Endothelial cell of umbilical vein (primary cell): ENCODE results near the gene MYORG. TPM values are rescaled to one million over a fixed set of nuclear protein-coding genes. Genes with fewer than 3 reads are reported as not detected.
A peak's percentile ranks its signal among the peaks of the same experiment; 100 is the strongest.

Source experiments
- BruUV-seq: library from RNA; stranded (reverse); fragments of 400-500 nt; replicated peaks from 2 replicates; lab custom pipeline; 2021; lab: Mats Ljungman, UMichigan
- CTCF ChIA-PET: fragments of 300-600, 350-600 bp; sonication (Branson Sonifier 250); formaldehyde crosslinking; loops from one replicate; lab custom pipeline; 2021; ENCODE audit warnings: antibody characterized with exemption, inconsistent platforms; lab: Charles Lee
- POLR2A ChIA-PET: fragments of 300-600, 350-600 bp; sonication (Branson Sonifier 250); formaldehyde crosslinking; loops from one replicate; lab custom pipeline; 2021; ENCODE audit warnings: antibody characterized with exemption, inconsistent platforms; lab: Charles Lee
- DNase-seq: peaks from one replicate; pipeline ENCODE4 v3.0.0-alpha.2; 2011; ENCODE audit warnings: low read depth, low spot score
- FAIRE-seq: peaks from 2 replicates; lab custom pipeline; 2011; peaks lifted over from hg19 to GRCh38; lab: Jason Lieb, UNC
- H2AFZ ChIP-seq: 2 replicates; pipeline ENCODE4 v1.6.0; 2012; ENCODE audit warnings: low read depth, low read length, control low read depth, inconsistent platforms
- H3K27ac ChIP-seq: 2 replicates; pipeline ENCODE4 v1.5.1; 2011; ENCODE audit warnings: low read depth, mild to moderate bottlenecking, control low read depth, low read length, moderate library complexity; ENCODE audit not compliant: insufficient read depth
- H3K27me3 ChIP-seq, 2 experiments: 2 replicates each; pipeline versions ENCODE4 v1.6.0 to v1.6.1; 2011; ENCODE audit warnings: low read length in 2 of 2, mixed read lengths in 1 of 2; ENCODE audit not compliant: control insufficient read depth in 2 of 2, insufficient read depth in 2 of 2
- H3K36me3 ChIP-seq, 2 experiments: 2 replicates in 1 of 2; 3 replicates in 1 of 2; pipeline ENCODE4 v1.5.1; 2011; ENCODE audit warnings: low read length in 2 of 2, mild to moderate bottlenecking in 1 of 2, moderate library complexity in 1 of 2; ENCODE audit not compliant: control insufficient read depth in 2 of 2, insufficient read depth in 2 of 2; ENCODE audit errors: extremely low read depth in 1 of 2
- H3K4me1 ChIP-seq: 3 replicates; pipeline ENCODE4 v1.5.1; 2011; ENCODE audit warnings: mild to moderate bottlenecking, low read length; ENCODE audit not compliant: control insufficient read depth, insufficient read depth; ENCODE audit errors: extremely low read depth
- H3K4me2 ChIP-seq: 2 replicates; pipeline ENCODE4 v1.6.1; 2011; ENCODE audit warnings: low read length, control low read depth, mixed read lengths; ENCODE audit not compliant: insufficient read depth
- H3K4me3 ChIP-seq, 3 experiments: fragments of 200-600 bp in 1 of 3; sonication (generic), shearing (Covaris generic) in 1 of 3; replicated peaks in 1 of 3; 2 replicates each; pipeline ENCODE4 v1.5.1; 2011 to 2016; ENCODE audit warnings: control low read depth in 3 of 3, low read length in 3 of 3, mild to moderate bottlenecking in 2 of 3, inconsistent platforms in 1 of 3, low read depth in 1 of 3, moderate library complexity in 1 of 3; ENCODE audit not compliant: insufficient read depth in 1 of 3
- H3K79me2 ChIP-seq: 2 replicates; pipeline ENCODE4 v1.6.0; 2012; ENCODE audit warnings: low read length, inconsistent platforms; ENCODE audit not compliant: control insufficient read depth, insufficient read depth
- H3K9ac ChIP-seq: replicated peaks from 2 replicates; pipeline ENCODE3; 2011; ENCODE audit warnings: low read length, control low read depth; ENCODE audit not compliant: insufficient read depth; ENCODE audit errors: extremely low read depth
- H3K9me1 ChIP-seq: replicated peaks from 3 replicates; pipeline ENCODE4 v1.6.0; 2011; ENCODE audit warnings: mild to moderate bottlenecking, low read length; ENCODE audit not compliant: control insufficient read depth, insufficient read depth; ENCODE audit errors: extremely low read depth
- H3K9me3 ChIP-seq: replicated peaks from 2 replicates; pipeline ENCODE4 v1.5.1; 2012; ENCODE audit warnings: low read length, inconsistent platforms; ENCODE audit not compliant: control insufficient read depth, insufficient read depth
- H4K20me1 ChIP-seq: replicated peaks from 2 replicates; pipeline ENCODE3; 2011; ENCODE audit warnings: mild to moderate bottlenecking, low read length; ENCODE audit not compliant: control insufficient read depth, insufficient read depth; ENCODE audit errors: extremely low read depth
- EZH2 ChIP-seq: IDR thresholded peaks from 2 replicates; pipeline ENCODE4 v1.6.1; 2012; ENCODE audit warnings: borderline replicate concordance, low read depth, mild to moderate bottlenecking, moderate library complexity, low read length, inconsistent platforms; ENCODE audit not compliant: severe bottlenecking
- FOS ChIP-seq: IDR thresholded peaks from 2 replicates; pipeline ENCODE4 v1.6.1; 2011; ENCODE audit warnings: mild to moderate bottlenecking, low read length, moderate library complexity, borderline replicate concordance; ENCODE audit not compliant: insufficient read depth
- MYC ChIP-seq: IDR thresholded peaks from one replicate; pipeline ENCODE4 v1.6.1; 2011; ENCODE audit warnings: mild to moderate bottlenecking, low read depth, low read length
- POLR2A ChIP-seq: IDR thresholded peaks from 2 replicates; pipeline ENCODE4 v1.6.1; 2012; ENCODE audit warnings: low read depth, mild to moderate bottlenecking, control low read depth, low read length
- POLR2AphosphoS5 ChIP-seq: IDR thresholded peaks from 2 replicates; pipeline ENCODE4 v1.6.1; 2012; ENCODE audit warnings: low read depth, mild to moderate bottlenecking, control low read depth, low read length, moderate library complexity; ENCODE audit not compliant: insufficient read depth
- dilution Hi-C: fragments of 300-500 bp; cut with MboI; formaldehyde crosslinking; loops from one replicate; pipeline ENCODE4 v1.15.0; 2019; ENCODE audit warnings: low sequenced_read_pairs; ENCODE audit not compliant: extremely low pct_ligation_motif_present
- intact Hi-C: fragments of 100-400 bp; cut with micrococcal nuclease; formaldehyde crosslinking; loops from one replicate; pipeline ENCODE4 v1.10.0; 2022
- polyA plus RNA-seq, 4 experiments: library from polyadenylated mRNA; depleted of rRNA in 3 of 4; stranded (reverse) in 3 of 4; unstranded in 1 of 4; fragments of >200 nt; gene quantifications; 2 replicates each; pipeline versions ENCODE4 v1.2.1 to v1.2.3, GENCODE V29; 2011 to 2012; ENCODE audit warnings: missing spikeins in 1 of 4
- total RNA-seq: library from RNA; stranded (reverse); gene quantifications from 2 replicates; pipeline ENCODE4 v1.2.3, GENCODE V29; 2021
- TF ChIP-seq, protein P1 (sequence below): IDR thresholded peaks from 2 replicates; pipeline ENCODE4 v1.6.1; 2011; ENCODE audit not compliant: insufficient read depth, insufficient read length

MYORG gene
- total and polyA plus RNA-seq, 2 donors (not counting 3 experiments of a cell fraction or from before 2014, with no cell fraction given) = 2.8 to 7.0 TPM

DNA sequence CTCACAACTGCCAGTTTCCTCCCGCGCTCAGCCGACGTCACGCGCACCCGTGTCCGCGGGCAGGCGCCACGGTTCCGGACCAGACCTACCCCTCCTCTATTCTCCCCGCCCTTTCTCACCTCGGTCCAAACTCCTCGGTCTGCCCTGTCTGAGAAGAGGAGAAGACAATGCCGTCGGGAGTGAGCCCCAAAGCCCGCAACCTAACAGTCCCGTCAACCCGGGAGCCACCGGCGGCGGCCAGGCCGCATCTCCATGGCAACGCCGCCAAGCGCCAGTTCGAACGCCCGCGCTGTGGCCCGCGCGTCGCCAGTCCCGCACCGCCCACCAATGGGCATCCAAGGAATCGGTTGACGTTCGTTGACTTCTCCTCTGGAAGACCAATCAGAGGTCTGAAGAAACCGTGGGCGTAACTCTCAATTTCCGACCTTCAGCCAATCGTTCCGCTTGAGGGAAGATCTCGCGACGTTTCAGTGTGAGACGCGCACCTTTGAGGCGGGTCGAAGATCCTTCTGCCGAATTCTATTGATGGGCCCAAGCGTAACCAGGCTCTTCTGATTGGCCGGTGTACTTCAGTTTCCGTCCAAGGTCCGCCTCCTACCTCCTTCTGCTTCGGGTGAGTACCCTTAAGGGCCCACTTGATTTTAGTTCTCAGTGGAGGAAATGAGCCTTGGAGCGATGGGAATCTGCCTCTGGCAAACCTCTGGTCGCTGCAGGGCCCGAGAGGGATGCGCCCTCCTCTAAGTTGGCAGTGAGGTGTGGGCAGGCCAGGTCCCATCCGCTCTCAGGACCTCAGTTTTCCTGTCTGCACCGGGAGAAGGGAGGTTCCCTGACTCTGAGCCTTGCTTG, 47.5 kb downstream of the MYORG start, which contains the start of the genes KIF24 and NUDT2:
Gene KIF24 (minus strand): TSS at position 282 of the 846 bp plus-strand sequence. CDS start 17,922 bp downstream, outside the sequence.
Gene NUDT2 (plus strand): TSS at position 583 of the 846 bp plus-strand sequence. CDS start 9,471 bp downstream, outside the sequence.
- H3K9me3 ChIP-seq = no peaks in the 10 kb centered on the region
- H3K9ac ChIP-seq = peak within 1 kb of the TSS; percentile 91
- no peaks in the 10 kb centered on the region for H4K20me1 ChIP-seq
- TF ChIP-seq POLR2AphosphoS5 (peak; percentile 59), FOS (no peak), EZH2 (no peak), MYC (no peak), POLR2A (peak; percentile 91)
- TF ChIP-seq, protein P1, sequence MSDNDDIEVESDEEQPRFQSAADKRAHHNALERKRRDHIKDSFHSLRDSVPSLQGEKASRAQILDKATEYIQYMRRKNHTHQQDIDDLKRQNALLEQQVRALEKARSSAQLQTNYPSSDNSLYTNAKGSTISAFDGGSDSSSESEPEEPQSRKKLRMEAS = peak; percentile 4
- FAIRE-seq (peak; percentile 100), DNase-seq (peak; percentile 100)
- BruUV-seq = no TSS peak
- no peaks in the 10 kb centered on the region for H3K9me1 ChIP-seq
- H3K36me3 ChIP-seq = no peaks in the 10 kb centered on the region
- peak within 1 kb of the TSS; percentile 89 for H3K27ac ChIP-seq
- intact Hi-C loops (loop anchor here (5.0 kb wide), 1 partner anchor 77 kb away; no protein-coding TSS in a partner anchor), dilution Hi-C loops (no loop called here)
- peak within 1 kb of the TSS; percentile 84 for H3K4me2 ChIP-seq
- POLR2A ChIA-PET = no interaction called here
- H2AFZ ChIP-seq = peak within 1 kb of the TSS; percentile 97
- H3K79me2 ChIP-seq = peaks cover 9% of the 10 kb centered on the region
- H3K27me3 ChIP-seq = no peaks in the 10 kb centered on the region
- H3K4me1 ChIP-seq = peaks cover 8% of the 10 kb centered on the region
- CTCF ChIA-PET = no interaction called here
- peak within 1 kb of the TSS; percentile 75 to 89 (median 87) for H3K4me3 ChIP-seq
